Coronary artery (tissue), 2 donors: ENCODE measurements around the gene KIAA2012.

Experiments
- DNase-seq: peaks from one replicate; pipeline ENCODE4 v3.0.0-alpha.2; 2017; ENCODE audit warnings: low spot score
- H3K27ac ChIP-seq, 2 donors: fragments of 200-600 bp; sonication (generic); one replicate each; pipeline ENCODE4 v1.5.1; 2016 to 2019
- H3K4me3 ChIP-seq: fragments of 200-600 bp; sonication (generic); 2 replicates; pipeline ENCODE4 v1.5.1; 2016; ENCODE audit warnings: mild to moderate bottlenecking, moderate library complexity
- TF ChIP-seq, protein P1 (sequence below): fragments of 200-600 bp; sonication (generic); IDR thresholded peaks from one replicate; pipeline ENCODE4 v1.5.1; 2019; ENCODE audit warnings: antibody characterized with exemption

The KIAA2012 gene

DNA sequence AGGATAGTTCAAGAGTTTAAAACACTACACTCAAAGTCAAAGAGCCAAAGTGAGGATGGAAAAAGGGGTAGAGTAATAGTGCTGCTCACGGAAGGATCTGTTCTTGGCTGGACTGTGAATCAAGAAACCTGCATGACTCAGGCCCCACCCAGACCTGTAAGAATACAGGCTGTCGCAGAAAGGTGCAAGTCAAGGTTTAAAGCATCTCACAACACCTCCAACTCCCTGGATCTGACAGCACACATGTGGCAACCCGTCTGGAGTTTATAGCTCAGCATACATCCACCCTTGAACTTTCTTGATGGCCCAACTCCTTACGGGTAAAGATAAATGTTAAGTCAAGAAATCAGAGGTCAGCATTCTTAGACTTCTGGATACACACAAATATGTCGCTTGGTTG, 6.3 kb downstream of the KIAA2012 start:
- H3K4me3 ChIP-seq = no peak overlapping the region
- no peak for DNase-seq

DNA sequence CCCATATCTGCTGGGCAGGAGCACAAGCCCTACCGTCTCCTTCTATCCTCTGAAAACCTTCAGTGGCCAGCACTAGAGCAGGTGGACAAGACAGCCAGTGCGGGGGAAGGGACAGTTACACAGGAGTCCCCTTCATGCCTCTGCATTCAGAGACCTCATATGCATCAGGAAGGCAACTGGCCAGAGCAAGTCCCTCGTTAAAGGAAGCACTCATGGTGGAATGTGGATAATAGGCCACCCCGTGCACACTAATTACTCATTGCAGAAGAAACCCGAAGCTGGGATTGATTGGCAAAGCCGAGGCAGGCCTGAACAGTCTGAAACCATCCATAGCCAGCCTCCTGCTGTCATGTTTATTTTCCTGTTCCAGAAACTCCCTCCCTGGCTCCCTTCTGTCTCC, 11.2 kb downstream of the KIAA2012 start:
- TF ChIP-seq, protein P1, sequence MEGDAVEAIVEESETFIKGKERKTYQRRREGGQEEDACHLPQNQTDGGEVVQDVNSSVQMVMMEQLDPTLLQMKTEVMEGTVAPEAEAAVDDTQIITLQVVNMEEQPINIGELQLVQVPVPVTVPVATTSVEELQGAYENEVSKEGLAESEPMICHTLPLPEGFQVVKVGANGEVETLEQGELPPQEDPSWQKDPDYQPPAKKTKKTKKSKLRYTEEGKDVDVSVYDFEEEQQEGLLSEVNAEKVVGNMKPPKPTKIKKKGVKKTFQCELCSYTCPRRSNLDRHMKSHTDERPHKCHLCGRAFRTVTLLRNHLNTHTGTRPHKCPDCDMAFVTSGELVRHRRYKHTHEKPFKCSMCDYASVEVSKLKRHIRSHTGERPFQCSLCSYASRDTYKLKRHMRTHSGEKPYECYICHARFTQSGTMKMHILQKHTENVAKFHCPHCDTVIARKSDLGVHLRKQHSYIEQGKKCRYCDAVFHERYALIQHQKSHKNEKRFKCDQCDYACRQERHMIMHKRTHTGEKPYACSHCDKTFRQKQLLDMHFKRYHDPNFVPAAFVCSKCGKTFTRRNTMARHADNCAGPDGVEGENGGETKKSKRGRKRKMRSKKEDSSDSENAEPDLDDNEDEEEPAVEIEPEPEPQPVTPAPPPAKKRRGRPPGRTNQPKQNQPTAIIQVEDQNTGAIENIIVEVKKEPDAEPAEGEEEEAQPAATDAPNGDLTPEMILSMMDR = no peak
- no peak overlapping the region for H3K4me3 ChIP-seq
- DNase-seq = no peak
- H3K27ac ChIP-seq = no peak overlapping the region

More for the DNA sequence above, 6.3 kb downstream of the KIAA2012 start:
- TF ChIP-seq, protein P1 = no peak
- no peak overlapping the region for H3K27ac ChIP-seq

DNA sequence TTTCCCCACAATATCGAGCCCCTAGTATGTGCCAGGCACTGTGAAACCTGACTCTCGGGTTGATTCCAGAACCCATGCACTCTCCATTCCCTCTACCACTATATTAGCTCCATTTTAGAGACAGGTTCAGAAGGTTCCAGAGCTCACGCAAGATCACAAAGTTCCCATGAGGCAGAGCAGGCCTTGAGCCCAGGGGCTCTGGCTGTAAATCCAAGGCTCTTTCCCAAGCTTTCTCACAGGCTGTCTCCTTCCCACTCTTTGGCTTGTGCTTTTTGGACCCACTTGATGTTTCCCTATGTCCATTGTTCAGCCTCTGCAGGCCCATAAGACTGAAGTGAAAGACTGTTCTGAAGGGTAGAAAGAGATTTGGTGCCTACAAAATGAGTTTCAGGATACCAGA, 15.7 kb downstream of the KIAA2012 start:
- no peak for DNase-seq
- Histone ChIP-seq H3K27ac (no peak overlapping the region), H3K4me3 (no peak overlapping the region)
- TF ChIP-seq, protein P1 = no peak

DNA sequence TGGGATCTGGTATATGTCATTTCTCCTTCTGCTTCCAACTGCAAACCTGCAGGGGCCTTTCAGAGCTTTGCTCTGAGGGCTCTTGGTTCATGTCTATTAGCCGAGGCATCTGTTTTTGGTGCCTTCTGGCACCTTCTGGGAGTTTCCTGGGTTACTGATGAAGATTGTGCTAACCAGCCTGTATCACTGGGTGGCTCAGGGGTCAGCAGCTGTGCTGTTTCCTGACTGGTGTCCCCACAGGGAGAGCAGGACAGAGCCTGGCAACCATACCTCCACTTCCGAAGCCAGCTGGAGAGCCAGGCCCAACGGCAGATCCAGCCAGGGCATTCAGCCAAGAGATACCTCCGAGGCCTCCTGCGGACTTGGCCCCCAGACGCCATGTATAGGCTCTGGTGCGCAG, 17.5 kb downstream of the KIAA2012 start:
- Histone ChIP-seq H3K4me3 (no peak overlapping the region), H3K27ac (no peak overlapping the region)
- TF ChIP-seq, protein P1 = no peak
- no peak for DNase-seq

DNA sequence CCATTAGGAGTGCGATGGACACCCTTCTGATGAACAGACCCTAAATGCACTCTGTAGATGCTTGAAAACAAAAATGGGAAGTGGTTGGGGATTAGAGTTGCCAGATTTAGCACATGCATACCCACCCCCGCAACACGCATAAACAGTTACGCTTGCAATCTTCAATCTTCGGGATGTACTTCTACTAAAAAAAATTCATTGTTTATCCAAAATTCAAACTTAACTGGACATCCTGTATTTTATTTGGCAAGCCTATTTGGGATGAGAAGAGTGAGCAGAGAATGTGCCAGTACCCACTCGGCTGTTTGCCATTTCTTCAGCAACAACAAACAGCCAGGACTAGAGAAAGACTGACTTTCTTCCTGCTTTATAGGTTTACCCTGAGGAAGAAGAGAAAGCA, 18.4 kb downstream of the KIAA2012 start:
- no peak overlapping the region for H3K27ac ChIP-seq
- DNase-seq = no peak
- peak overlapping the region; percentile 14 for H3K4me3 ChIP-seq
- TF ChIP-seq, protein P1 = no peak

DNA sequence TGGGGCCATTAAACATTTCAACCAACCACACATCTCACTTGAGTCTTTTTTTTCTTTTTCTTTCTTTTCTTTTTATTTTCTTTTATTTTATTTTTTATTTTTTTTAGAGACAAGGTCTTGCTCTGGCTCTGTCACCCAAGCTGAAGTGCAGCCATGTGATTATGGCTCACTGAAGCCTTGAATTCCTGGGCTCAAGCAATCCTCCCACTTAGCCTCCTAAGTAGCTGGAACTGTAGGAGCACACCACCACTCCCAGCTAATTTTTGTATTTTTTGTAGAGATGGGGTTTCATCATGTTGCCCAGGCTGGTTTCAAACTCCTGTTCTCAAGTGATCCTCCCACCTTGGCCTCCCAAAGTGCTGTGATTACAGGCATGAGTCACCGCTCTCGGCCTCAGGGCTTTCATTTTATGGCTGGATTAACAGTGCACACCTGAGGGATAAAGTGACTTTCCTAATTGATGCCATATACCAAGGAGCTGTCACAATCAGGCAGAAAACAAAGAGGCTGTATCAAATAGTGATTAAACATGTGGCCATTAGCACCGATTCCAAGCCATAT, 21.5 kb downstream of the KIAA2012 start:
- Histone ChIP-seq H3K4me3 (no peak overlapping the region), H3K27ac (no peak overlapping the region)
- TF ChIP-seq, protein P1 = no peak
- no peak for DNase-seq

DNA sequence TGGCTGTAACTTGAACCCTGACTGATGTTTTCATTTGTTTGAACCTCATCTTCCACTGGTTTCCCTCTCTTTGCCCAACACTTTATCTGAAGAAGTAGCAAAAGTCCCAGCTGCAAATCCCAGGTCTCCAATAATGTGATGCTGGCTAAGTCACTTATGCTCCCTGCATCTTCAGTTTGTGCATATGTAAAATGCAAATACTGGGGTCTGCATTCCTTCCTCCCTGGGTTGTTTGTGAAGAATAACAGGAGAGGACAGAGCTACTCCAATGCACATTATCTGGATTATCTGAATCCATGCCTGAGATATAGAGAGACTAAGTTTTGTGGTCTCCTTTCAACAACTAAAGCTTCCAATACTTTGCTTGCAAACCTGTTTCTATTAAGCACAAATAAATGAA, 22.2 kb downstream of the KIAA2012 start:
- no peak for DNase-seq
- H3K27ac ChIP-seq = no peak overlapping the region
- TF ChIP-seq, protein P1 = no peak
- H3K4me3 ChIP-seq = no peak overlapping the region
